OCI-LY3 (cell line): ENCODE data around the gene C9orf72.

Experiments
- H2AFZ ChIP-seq: fragments of 200-600, 300-600 bp; shearing (Covaris generic); 2 replicates; pipeline ENCODE4 v1.6.0; 2014; ENCODE audit warnings: antibody characterized with exemption, low read depth, low read length
- H3K27ac ChIP-seq: fragments of 200-600, 300-600 bp; sonication (generic); 2 replicates; pipeline ENCODE4 v1.5.1; 2014; ENCODE audit warnings: mild to moderate bottlenecking, low read length, moderate library complexity, mixed read lengths
- H3K27me3 ChIP-seq: fragments of 200-600, 300-600 bp; sonication (generic); 2 replicates; pipeline ENCODE4 v1.6.1; 2014; ENCODE audit warnings: low read depth, low read length, mixed read lengths
- H3K36me3 ChIP-seq: fragments of 200-600, 300-600 bp; sonication (generic); replicated peaks from 2 replicates; pipeline ENCODE3; 2014; ENCODE audit warnings: low read depth, low read length, mixed read lengths
- H3K4me1 ChIP-seq: fragments of 300-600, 200-600 bp; sonication (generic); 2 replicates; pipeline ENCODE4 v1.6.1; 2014; ENCODE audit warnings: low read length, mixed read lengths
- H3K4me2 ChIP-seq: fragments of 200-600, 300-600 bp; sonication (generic); 2 replicates; pipeline ENCODE4 v1.6.1; 2014; ENCODE audit warnings: low read length, mixed read lengths
- H3K4me3 ChIP-seq: fragments of 300-600, 200-600 bp; sonication (generic); 2 replicates; pipeline ENCODE4 v1.5.1; 2014; ENCODE audit warnings: antibody characterized with exemption, mild to moderate bottlenecking, low read length, moderate library complexity
- H3K79me2 ChIP-seq: fragments of 300-600, 200-600 bp; shearing (Covaris generic); 2 replicates; pipeline ENCODE4 v1.6.1; 2014; ENCODE audit warnings: mild to moderate bottlenecking, low read length, mixed read lengths
- H3K9ac ChIP-seq: fragments of 300-600, 200-600 bp; shearing (Covaris generic); 2 replicates; pipeline ENCODE4 v1.6.0; 2014; ENCODE audit warnings: mild to moderate bottlenecking, low read length, moderate library complexity
- H3K9me3 ChIP-seq: fragments of 200-600, 300-600 bp; shearing (Covaris generic); 2 replicates; pipeline ENCODE4 v1.6.1; 2014; ENCODE audit warnings: low read length, mixed read lengths; ENCODE audit not compliant: insufficient read depth
- H4K20me1 ChIP-seq: fragments of 200-600, 300-600 bp; sonication (generic); 2 replicates; pipeline ENCODE4 v1.6.1; 2016; ENCODE audit warnings: low read length, mixed read lengths; ENCODE audit not compliant: insufficient read depth
- EZH2phosphoT487 ChIP-seq: fragments of 200-600 bp; shearing (Covaris generic); IDR thresholded peaks from 2 replicates; pipeline ENCODE4 v1.6.1; 2018; ENCODE audit warnings: antibody characterized with exemption, mixed run types, low read depth
- TF ChIP-seq, protein P1 (sequence below): fragments of 200-600, 300-600 bp; sonication (generic); IDR thresholded peaks from 2 replicates; pipeline ENCODE4 v1.5.1; 2014; ENCODE audit warnings: antibody characterized with exemption, low read length, low read depth

The C9orf72 gene

DNA sequence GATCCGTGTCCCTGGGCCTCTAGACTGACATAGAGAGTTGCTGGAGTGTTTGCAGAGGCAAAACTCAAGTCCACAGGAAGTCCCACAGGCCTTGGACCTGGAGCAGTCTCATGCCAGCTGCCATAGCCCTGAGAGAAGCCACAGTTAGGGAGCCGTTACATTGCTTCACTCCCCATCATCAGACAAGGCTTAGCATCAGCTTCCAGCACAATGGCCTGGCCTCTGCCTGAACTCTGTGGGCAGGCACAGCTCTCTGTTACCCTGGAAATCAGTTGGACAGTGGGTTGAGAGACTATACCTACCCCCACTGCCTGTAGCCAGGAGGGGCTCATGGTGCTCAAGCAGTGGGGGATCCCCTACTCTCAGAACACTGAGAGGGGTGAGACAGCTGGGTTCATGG, 16.2 kb upstream of the C9orf72 start:
- H2AFZ ChIP-seq, result no peak overlapping the region
- no peak for TF ChIP-seq EZH2phosphoT487
- TF ChIP-seq, protein P1, sequence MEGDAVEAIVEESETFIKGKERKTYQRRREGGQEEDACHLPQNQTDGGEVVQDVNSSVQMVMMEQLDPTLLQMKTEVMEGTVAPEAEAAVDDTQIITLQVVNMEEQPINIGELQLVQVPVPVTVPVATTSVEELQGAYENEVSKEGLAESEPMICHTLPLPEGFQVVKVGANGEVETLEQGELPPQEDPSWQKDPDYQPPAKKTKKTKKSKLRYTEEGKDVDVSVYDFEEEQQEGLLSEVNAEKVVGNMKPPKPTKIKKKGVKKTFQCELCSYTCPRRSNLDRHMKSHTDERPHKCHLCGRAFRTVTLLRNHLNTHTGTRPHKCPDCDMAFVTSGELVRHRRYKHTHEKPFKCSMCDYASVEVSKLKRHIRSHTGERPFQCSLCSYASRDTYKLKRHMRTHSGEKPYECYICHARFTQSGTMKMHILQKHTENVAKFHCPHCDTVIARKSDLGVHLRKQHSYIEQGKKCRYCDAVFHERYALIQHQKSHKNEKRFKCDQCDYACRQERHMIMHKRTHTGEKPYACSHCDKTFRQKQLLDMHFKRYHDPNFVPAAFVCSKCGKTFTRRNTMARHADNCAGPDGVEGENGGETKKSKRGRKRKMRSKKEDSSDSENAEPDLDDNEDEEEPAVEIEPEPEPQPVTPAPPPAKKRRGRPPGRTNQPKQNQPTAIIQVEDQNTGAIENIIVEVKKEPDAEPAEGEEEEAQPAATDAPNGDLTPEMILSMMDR, result no peak
- no peaks in the 10 kb centered on the region for H3K27me3 ChIP-seq
- no peaks in the 10 kb centered on the region for H3K36me3 ChIP-seq
- no peaks in the 10 kb centered on the region for H3K9me3 ChIP-seq
- H3K79me2 ChIP-seq, result no peaks in the 10 kb centered on the region
- peaks cover 12% of the 10 kb centered on the region; the same call in 1 of the 2 replicates for H3K4me1 ChIP-seq
- H3K4me2 ChIP-seq, result no peak overlapping the region
- H4K20me1 ChIP-seq, result no peaks in the 10 kb centered on the region
- no peak overlapping the region for H3K9ac ChIP-seq
- no peak overlapping the region for H3K4me3 ChIP-seq
- no peak overlapping the region for H3K27ac ChIP-seq

DNA sequence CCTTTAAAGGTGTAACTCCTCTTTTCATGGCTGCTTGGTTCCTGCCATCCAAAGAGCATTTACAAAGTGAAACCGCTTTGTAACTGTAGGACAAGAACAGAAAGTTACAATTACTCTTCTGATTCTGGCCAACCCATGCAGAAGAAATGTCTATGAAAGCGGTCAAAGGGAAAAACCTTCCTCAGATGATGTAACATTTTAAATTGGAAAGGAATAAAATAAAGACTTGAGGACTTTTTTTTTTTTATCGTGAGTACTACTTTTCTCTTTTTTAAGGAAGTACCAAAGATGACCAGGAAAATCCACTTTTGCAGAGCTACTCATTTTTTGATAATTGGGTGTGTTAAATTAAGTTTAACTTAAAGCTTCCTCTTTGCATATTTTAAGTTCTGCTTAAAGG, 13.0 kb upstream of the C9orf72 start:
- H3K36me3 ChIP-seq, result no peaks in the 10 kb centered on the region
- TF ChIP-seq, protein P1, result no peak
- no peak for TF ChIP-seq EZH2phosphoT487
- H3K79me2 ChIP-seq, result no peaks in the 10 kb centered on the region
- no peaks in the 10 kb centered on the region for H4K20me1 ChIP-seq
- H3K27ac ChIP-seq, result no peak overlapping the region
- H3K4me3 ChIP-seq, result no peak overlapping the region
- no peaks in the 10 kb centered on the region for H3K9me3 ChIP-seq
- no peaks in the 10 kb centered on the region for H3K27me3 ChIP-seq
- 0 out of 2 replicates have a peak overlapping the region, but pooled peaks have one; percentile 36 for H2AFZ ChIP-seq
- peaks cover 12% of the 10 kb centered on the region; the same call in 1 of the 2 replicates for H3K4me1 ChIP-seq
- H3K4me2 ChIP-seq, result peak overlapping the region; percentile 30
- H3K9ac ChIP-seq, result no peak overlapping the region

DNA sequence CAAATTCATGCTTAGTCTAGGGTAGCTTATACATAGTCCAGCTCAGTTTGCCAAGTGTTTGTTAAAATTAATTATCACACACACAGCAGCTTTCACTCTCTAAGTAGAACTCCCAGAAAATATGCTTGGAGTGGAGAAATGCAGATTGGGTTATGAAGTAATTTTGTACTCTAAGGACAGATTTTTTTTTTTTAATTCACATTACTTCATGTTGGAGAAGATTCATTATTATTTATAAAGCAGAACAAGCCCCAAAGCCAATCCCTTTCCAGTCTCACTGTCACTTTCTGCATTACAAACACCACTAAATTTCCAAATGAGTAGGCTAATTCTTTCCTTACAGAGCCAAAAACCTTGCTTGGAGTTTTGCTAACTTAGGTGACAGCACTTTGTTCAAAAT, 11.7 kb upstream of the C9orf72 start:
- H3K4me2 ChIP-seq, result no peak overlapping the region

DNA sequence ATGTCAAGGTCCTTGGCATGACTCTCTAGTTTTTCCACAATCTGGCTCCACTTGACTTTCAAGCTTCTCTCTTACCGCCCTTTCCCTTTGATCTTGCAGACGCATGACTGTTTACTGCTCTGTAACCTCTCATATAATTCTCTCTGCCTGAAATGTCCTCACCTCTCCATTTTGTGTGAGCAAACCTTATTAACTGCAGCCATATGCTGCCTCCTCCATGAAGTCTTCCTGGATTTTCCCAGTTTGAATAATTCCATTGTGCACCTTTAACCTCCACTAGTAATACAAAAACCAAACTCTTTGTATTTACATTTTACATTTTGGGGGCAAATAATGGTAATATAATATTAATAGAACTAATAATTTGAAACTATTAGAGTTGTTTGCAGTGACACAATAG, 9.5 kb upstream of the C9orf72 start:
- TF ChIP-seq, protein P1, result no peak
- TF ChIP-seq EZH2phosphoT487, result no peak
- Histone ChIP-seq H3K79me2 (no peaks in the 10 kb centered on the region), H3K9me3 (no peaks in the 10 kb centered on the region), H3K4me3 (no peak overlapping the region), H3K27ac (no peak overlapping the region), H3K27me3 (no peaks in the 10 kb centered on the region), H4K20me1 (no peaks in the 10 kb centered on the region), H2AFZ (no peak overlapping the region), H3K4me2 (no peak overlapping the region), H3K36me3 (no peaks in the 10 kb centered on the region), H3K4me1 (peaks cover 9% of the 10 kb centered on the region; the same call in 1 of the 2 replicates), H3K9ac (no peak overlapping the region)

More for the DNA sequence above, 11.7 kb upstream of the C9orf72 start:
- H3K79me2 ChIP-seq, result no peaks in the 10 kb centered on the region
- H3K4me1 ChIP-seq, result peaks cover 12% of the 10 kb centered on the region; the same call in 1 of the 2 replicates
- no peaks in the 10 kb centered on the region for H3K9me3 ChIP-seq
- no peak overlapping the region for H3K27ac ChIP-seq
- no peak overlapping the region for H2AFZ ChIP-seq
- no peak for TF ChIP-seq EZH2phosphoT487
- TF ChIP-seq, protein P1, result no peak
- no peaks in the 10 kb centered on the region for H3K36me3 ChIP-seq
- no peaks in the 10 kb centered on the region for H4K20me1 ChIP-seq
- no peak overlapping the region for H3K4me3 ChIP-seq
- no peaks in the 10 kb centered on the region for H3K27me3 ChIP-seq
- no peak overlapping the region for H3K9ac ChIP-seq
